ENCODE measurements around the gene ABTB2. TPM values are rescaled to one million over a fixed set of nuclear protein-coding genes. Genes with fewer than 3 reads are reported as not detected.
A peak's percentile ranks its signal among the peaks of the same experiment; 100 is the strongest.

The ABTB2 gene
- total and polyA plus RNA-seq, 2 of the 8 experiments (the other 6 are each of a cell fraction or from before 2014, with no cell fraction given): 7.7 to 10.2 TPM

GRCh38 chr11:34204396-34205279 is 153.2 kb downstream of the ABTB2 start:
- WGBS, 2 experiments (ENCODE audit: extremely low coverage in 1 of 2, insufficient coverage in 1 of 2, insufficient read length in 1 of 2, insufficient replicate concordance in 2 of 2, low coverage in 1 of 2, low lambda C conversion rate in 2 of 2, missing lambda C conversion rate in 1 of 2): 70% methylated on average over 19 of the region's 19 CpGs; no CpG with 5 or more reads in 1 of the 2 experiments
- Histone ChIP-seq H4K91ac (replicated peaks; ENCODE audit: insufficient read length, low read length) (peak overlapping the region; percentile 61), H4K20me1 (replicated peaks in 1 of 2; ENCODE audit: control insufficient read depth in 1 of 2, insufficient read depth in 2 of 2, low read length in 2 of 2) (no peaks in the 10 kb centered on the region), H4K5ac (ENCODE audit: insufficient read length, low read depth, low read length) (no peak overlapping the region), H3K79me1 (ENCODE audit: low read depth, low read length) (peaks cover 3% of the 10 kb centered on the region), H2BK120ac (replicated peaks; ENCODE audit: low read depth, low read length) (peak overlapping the region; percentile 30), H3K4ac (replicated peaks; ENCODE audit: insufficient read length, low read depth, low read length) (peak overlapping the region; percentile 13), H4K8ac (ENCODE audit: extremely low read depth, insufficient read depth, low read length) (no peak overlapping the region), H3K36me3 (ENCODE audit: control insufficient read depth in 2 of 4, insufficient read depth in 4 of 4, low read length in 3 of 4) (no peaks in the 10 kb centered on the region), H2BK5ac (ENCODE audit: low read depth, low read length) (peak overlapping the region; percentile 80; the same call in 1 of the 2 replicates), H3K27me3 (replicated peaks in 1 of 4; ENCODE audit: control insufficient read depth in 3 of 4, extremely low read depth in 1 of 4, insufficient read depth in 3 of 4, low read length in 3 of 4) (no peaks in the 10 kb centered on the region), H3K56ac (replicated peaks; ENCODE audit: insufficient read length, low read depth, low read length) (no peak overlapping the region), H3K18ac (ENCODE audit: extremely low read depth, low read length) (peak overlapping the region; percentile 9; the same call in 1 of the 2 replicates), H3K4me3 (ENCODE audit: extremely low read depth in 1 of 4, insufficient read depth in 2 of 4, low read depth in 3 of 4, low read length in 4 of 4) (no peak overlapping the region), H3K4me2 (ENCODE audit: insufficient read depth in 1 of 2, low read depth in 2 of 2, low read length in 2 of 2) (peak overlapping the region; percentile 3 to 27; a peak in 1 of 4 replicates), H3K79me2 (ENCODE audit: control insufficient read depth in 1 of 2, insufficient read depth in 2 of 2, low read length in 2 of 2) (no peaks in the 10 kb centered on the region), H2BK15ac (ENCODE audit: low read length) (0 out of 2 replicates have a peak overlapping the region, but pooled peaks have one; percentile 19), H3K9me3 (ENCODE audit: insufficient read depth in 2 of 2, low read depth in 1 of 2, low read length in 1 of 2) (no peaks in the 10 kb centered on the region), H3K4me1 (replicated peaks in 1 of 4; ENCODE audit: control insufficient read depth in 3 of 4, insufficient read depth in 4 of 4, low read length in 3 of 4) (peaks cover 3 to 23% (median 16%) of the 10 kb centered on the region in 4 experiments), H2BK20ac (ENCODE audit: low read length) (peak overlapping the region; percentile 52; the same call in 1 of the 2 replicates), H3K27ac (ENCODE audit: low read depth, low read length) (no peak overlapping the region), H2AK5ac (ENCODE audit: low read depth, low read length) (peak overlapping the region; percentile 90), H3K23ac (ENCODE audit: insufficient read length) (no peak overlapping the region), H3K9ac (replicated peaks in 1 of 4; ENCODE audit: extremely low read depth in 1 of 4, low read depth in 3 of 4, low read length in 3 of 4) (peak overlapping the region in 1 of 4 experiments; percentile 40; a peak in 1 of 7 replicates), H2AFZ (ENCODE audit: low read length) (no peak overlapping the region), H2BK12ac (ENCODE audit: low read depth, low read length) (peak overlapping the region; percentile 94; the same call in 1 of the 2 replicates), H3K14ac (ENCODE audit: insufficient read length) (no peak overlapping the region), H3K23me2 (ENCODE audit: low read depth, low read length) (no peaks in the 10 kb centered on the region)
- CTCF ChIA-PET (ENCODE audit: partially characterized antibody): interaction anchor here (0.8 to 4.4 kb wide), 8 partner anchors 10 to 153 kb away, joined by 3 to 20 read pairs (median 4); partner anchors contain the start of gene ABTB2
- DNase-seq (ENCODE audit: low read depth in 1 of 2, low spot score in 2 of 2) (no peak), FAIRE-seq (no peak)
- TF ChIP-seq CTBP2 (IDR thresholded peaks at IDR 0.05; ENCODE audit: borderline replicate concordance, insufficient read depth, insufficient read length, low read length) (no peak), CEBPB (IDR thresholded peaks at IDR 0.05; ENCODE audit: low read depth, low read length) (no peak), BACH1 (IDR thresholded peaks at IDR 0.05; ENCODE audit: low read length) (peak; percentile 69; the same call in 1 of the 2 replicates), MAFK (IDR thresholded peaks at IDR 0.05; ENCODE audit: low read depth, low read length) (peak; percentile 57; the same call in 1 of the 2 replicates), CHD2 (IDR thresholded peaks at IDR 0.05; ENCODE audit: low read length) (no peak)
- POLR2A ChIA-PET (ENCODE audit: partially characterized antibody): interaction anchor here (2.6 kb wide), 1 partner anchor 11 kb away, joined by 7 read pairs; no protein-coding TSS in a partner anchor
